Measurements from ENCODE around the gene SGMS2. TPM values are rescaled to one million over a fixed set of nuclear protein-coding genes. Genes with fewer than 3 reads are reported as not detected.
A peak's percentile ranks its signal among the peaks of the same experiment; 100 is the strongest.

SGMS2 gene
- total RNA-seq, 1 donor from 2014 or later: 223 TPM

DNA sequence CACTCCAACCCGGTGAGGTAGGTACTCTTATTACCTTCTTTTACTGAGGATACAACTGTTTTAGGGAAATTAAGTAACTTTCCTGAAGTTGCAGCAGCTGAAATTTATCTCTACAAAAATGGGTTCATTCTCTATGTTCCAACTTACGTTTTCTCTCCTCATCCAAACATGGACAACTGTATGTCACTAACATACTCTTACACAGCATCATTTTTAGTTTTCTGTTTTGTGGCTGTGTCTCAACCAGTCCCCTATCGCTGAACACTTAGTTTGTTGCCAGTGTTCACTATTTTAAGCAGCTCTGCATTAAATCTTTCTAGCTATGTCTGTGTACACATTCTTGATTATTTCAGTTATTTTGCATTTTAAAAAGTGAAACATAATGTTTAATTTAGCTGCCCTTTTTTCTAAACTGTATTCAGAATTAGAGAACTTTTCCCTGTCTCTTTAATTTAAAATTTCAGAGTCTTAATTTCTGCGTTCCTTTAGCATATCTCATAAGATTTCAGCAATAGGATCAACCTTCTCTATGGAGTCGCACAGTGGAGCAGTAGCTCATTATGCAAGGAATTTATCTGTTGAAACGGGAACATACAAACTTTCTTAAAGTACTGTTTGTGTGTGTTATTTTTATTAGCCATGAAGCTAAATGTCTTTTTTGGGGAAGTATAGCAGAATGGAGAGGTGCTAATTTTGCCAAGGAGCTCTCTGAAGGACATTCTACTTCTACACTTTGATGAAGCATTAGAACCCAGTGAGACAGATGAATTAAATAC lies 3.8 kb downstream of the SGMS2 start:
- DNase-seq (ENCODE audit: low read depth): no peak

DNA sequence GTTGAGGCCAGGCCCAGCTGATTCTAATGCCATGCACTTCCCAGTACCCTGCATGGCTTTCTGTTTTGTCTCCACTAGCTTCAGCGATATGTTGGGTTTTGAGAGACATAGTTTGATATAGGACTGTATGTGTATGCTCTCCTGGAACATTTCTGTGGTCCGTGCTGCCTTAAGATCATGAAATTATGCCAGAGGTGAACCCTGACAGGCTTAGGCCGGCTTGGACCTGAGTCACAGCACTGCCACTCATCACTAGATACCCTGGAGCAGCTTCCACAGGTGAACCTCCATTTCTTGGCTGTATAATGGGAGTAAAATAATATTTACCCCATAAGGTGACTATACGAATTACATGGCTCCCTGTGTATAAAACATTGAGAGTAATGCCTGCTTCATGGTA lies 6.4 kb downstream of the SGMS2 start:
- DNase-seq (ENCODE audit: low read depth): peak; percentile 43

DNA sequence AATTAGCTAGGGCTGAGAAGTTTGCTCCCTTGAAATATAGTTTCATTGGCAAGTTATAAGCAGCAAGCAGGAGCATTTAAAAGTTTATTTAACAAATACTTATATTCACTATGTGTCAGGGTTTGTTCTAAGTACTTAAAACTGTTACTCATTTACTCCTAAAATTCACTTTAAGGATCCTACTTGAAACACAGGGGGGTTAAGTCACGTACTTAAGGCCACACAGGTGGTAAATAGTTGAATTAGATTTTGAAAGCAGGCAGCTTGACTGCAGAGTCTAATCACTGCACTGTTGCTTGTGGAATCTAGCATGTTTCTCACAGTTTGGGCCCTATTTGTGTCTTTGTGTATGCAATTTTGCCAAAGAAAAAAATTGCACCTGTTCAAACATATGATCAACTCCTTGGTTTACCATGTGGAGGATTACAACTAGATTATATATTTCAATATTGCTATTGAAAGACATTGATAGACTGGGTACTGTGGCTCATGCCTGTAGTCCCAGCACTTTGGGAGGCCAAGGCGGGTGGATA lies 7.6 kb downstream of the SGMS2 start:
- DNase-seq (ENCODE audit: low read depth): peak; percentile 70

DNA sequence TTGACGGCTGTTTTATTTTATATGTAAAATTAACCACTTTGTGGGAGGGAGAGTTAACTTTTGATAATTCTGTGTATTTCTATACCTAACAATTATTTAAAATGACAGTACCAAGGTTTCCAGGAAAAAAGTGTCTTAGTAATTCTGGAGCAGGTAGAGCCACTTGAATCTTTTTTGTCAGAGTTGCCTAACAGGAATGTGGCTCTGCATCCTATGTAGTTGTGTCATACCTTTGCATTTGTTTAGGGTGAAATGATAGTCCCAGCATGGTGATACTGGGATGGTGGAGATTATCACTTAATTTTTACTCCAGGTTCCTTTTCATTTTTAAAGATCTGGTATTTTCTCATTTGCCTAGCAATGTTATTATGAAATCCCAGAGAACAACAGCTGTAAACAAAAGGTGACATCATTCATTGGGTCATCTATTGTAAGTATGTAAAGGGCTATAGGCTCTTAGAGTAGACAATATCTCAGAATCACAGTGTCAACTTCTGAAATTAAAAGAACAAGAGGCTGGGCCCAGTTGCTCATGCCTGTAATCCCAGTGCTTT lies 9.6 kb downstream of the SGMS2 start:
- no peak for DNase-seq (ENCODE audit: low read depth)

DNA sequence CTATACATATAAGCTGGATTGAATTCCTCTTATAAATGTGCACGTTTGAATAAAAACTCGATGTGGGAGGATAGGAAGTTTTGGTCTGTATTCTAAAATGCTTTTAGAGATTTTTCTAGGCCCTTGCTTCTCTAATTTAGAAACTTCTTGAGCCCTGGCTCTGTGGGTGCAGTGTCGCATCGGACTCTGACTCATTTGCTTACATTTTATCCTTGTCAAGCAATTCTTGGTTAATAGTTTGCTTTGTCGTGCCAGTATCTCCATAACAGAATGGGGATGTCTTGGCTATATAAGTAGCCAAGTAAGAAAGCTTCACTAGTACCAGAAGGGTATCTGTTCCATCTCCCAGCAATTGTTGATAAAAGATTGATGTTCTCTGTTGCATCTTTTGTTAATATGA lies 10.7 kb downstream of the SGMS2 start:
- peak; percentile 77 for DNase-seq (ENCODE audit: low read depth)

DNA sequence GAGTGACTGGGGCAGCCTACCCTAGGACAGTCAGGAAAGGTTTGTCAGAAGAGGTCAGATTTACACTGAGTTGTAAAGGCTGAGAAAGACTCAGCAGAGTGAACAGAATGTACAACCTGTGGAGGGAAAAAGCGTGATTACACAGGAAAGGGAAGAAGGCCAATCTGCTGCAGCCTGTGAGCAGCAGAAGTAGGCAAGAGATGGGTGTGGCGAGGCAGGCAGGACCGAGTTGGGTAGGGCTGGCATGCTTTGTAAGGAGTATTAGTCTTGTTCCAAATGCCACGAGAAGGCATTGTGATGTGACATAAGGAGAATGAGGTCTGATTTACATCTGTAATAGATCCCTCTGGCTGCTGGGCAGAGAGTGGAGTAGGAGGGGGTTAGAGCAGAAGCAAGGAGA lies 12.6 kb downstream of the SGMS2 start:
- no peak for DNase-seq (ENCODE audit: low read depth)

DNA sequence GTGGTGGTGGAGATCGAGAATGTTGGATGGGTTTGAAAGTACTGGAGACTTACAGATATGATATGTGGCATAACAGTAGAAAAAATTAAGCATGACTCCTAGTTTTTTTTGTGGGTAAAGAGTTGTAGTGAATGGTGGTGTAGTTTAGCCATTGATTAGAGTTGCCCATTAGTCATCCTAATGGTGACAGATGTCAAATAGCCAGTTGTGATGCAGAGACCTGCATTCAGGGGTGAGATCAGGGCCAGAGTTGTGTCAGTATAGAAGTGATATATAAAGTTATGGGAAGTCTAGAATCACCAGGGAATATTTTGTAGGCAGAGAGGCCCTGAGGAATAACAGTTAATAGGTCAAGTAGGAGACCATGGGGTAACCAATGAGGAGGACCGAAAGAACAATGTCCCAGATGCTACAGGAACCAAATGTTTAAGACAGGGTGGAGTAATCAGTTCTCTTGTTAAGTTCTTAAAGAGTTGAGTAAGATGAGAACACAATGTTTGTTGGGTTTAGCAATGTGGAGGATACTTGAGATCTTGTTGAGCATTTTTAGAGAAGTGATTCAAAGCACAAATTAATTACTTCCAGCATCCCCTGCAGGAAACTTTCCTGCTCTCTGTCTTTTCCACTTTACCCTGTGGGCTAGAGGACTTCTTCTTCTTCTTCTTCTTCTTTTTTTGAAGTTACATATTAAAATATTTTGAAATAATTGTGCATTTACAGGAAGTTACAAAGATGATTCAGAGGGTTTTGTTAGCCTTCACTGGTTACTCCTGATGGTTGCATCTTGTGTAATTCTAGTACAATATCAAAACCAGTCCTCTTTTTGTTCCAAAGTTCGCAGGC lies 13.3 kb downstream of the SGMS2 start:
- DNase-seq (ENCODE audit: low read depth): peak; percentile 48

DNA sequence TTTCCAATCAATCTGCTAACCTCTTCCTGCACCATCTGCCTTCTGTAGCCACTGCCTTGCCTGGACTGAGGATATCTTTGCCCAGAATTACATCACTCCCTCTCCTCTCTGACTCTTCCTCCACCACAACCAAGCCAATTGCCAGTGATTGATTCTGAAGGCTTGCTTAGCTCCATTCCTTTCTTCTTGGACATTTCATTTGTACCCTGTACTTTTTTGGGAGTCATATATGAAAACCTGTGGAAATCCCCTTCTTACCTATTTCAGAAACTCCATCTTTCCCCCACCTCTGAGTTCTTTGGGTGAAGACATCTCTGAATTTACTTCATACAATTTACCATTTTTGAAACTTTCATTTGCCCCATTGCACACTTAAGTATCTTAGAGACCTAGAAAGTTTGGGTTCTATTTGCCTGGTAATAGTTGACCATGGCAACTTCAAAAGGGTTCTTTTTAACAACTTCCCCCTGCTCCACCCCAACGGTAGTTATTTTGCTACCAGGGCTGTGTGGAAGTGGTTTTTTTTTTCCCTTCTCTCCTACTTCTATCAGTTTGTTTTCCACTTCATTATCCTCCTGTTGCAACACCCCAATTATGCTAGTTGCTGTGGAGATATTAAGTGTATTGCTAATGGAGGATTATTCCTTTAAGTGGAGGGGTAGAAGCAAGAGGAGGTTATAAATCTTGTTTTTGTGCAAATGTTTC lies 14.3 kb downstream of the SGMS2 start:
- peak; percentile 49 for DNase-seq (ENCODE audit: low read depth)

DNA sequence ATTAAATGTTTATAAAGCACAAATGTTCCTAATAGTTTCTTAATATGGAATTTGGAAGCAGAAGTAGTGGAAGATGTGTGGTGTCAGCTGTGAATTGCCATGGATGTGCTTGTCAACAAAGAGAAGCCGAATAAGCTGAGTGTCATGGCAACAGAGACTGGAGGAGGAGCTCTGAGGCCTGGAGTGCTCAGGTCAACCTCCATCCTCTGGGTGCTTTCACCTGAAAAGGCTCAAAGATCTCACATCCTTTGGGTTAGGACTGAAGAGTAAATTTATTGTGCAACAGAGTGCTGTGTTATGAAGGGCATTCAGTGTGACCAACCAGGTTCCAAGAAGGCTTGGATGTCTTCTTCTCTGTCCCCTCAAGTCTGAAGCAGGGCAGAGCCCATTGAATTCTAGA lies 18.7 kb downstream of the SGMS2 start:
- DNase-seq (ENCODE audit: low read depth): no peak

DNA sequence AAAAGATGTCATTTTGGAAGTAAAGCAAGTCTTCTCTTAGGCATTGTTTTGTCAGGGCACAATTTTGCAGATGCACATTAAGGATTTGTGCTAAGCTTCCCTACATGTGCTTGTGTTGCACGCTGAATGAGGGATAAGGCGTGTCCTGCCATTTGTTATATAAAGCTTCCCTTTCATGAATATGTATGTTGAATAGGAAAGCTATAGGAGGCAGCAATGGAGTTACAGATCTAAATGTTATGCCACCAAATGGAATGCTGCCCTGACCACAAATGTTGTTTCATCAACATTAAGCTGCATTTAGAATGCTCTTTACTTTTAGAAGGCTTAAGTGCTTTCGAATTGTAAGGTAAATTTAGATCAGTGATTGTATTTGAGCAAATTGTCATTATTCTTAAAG lies 20.9 kb downstream of the SGMS2 start:
- DNase-seq (ENCODE audit: low read depth): no peak

DNA sequence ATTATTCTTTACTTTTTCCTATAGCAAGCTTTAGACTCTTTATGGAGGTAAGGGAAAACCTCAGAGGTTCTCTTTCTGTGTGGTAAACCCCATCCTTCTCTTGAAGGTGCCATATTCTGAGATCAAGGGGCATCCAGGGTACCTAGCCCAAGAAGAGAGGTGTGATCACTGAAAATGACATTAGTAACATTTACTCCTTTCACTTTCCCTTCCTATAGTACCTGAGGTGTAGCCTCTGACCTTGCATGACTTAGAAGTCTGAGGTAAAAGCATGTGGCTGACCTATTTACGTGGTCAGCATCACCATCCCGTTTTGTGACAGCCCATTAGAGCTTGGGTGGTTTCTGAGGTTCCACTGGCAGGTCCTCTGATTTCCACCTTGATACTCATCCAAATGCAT lies 25.7 kb downstream of the SGMS2 start:
- DNase-seq (ENCODE audit: low read depth): no peak

DNA sequence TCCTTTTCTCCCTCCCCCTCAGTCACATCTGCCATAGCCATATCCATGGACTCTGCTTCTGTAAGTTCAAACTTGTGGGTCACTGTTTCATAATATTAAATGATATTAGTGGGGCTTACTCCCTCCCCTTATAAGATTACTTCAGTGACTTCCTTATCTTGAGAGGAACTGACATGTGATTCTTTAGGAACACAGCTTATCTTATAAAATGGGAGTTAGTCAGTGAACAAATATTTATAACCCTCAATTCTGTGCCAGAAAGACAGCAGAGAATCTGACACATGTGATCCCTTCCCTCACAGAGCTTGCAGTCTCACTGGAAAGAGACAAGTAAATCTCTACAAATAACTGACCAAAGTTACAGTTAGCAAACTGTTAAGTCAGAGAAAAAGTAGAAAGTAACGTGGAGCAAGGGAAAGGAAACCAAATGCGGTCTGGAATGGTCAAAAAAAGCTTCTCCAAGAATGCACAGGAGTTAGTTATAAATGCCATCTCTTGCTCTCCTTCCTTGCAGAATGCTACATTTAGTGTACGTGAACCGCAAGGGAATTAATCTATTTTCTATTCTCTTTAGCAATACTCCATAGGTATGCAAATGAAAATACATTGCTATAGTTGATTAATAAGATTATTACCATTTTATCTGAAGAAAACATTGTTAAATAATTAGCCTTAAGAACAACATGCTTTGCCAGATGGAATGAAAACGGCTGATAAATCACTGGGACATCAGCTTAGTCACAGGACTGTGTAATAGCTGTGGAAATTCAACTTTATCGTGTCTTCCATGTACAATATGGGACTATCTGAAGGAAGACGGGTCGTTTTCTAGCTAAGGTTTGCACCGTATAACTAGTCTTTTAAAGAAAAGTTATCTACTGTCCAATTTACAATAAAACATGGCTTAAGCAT lies 29.0 kb downstream of the SGMS2 start:
- DNase-seq (ENCODE audit: low read depth): peak; percentile 61

DNA sequence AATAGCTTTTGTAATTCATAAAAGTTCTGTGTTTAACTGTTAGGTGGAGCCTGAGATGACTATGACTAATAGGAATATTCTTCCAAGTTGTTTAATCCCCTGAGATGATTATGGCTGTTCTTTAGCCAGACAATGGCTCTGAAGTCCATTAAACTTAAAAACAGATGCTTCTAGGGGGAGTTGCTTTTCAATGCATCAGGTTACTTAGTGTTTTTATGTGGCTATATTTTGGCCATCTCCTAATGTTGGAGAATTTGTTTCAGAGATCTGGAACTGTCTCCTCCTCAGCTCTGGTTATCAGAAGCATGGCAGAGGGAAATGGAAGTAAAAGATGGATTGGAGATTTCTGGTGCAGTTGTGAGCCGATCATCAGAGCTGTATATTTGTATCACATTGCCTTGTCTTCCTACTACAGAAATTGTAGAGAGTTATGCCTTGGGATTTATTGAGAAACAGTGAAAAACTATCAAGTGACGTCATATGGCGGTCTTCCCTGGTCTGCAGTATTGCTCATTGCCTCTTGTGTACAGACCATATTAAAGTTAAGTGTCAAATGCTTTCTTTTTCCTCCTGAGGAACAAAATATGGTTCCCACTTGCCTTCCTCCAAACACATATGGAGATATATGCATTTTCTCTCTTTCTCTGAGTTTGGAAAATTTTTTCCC lies 29.8 kb downstream of the SGMS2 start:
- DNase-seq (ENCODE audit: low read depth): no peak

DNA sequence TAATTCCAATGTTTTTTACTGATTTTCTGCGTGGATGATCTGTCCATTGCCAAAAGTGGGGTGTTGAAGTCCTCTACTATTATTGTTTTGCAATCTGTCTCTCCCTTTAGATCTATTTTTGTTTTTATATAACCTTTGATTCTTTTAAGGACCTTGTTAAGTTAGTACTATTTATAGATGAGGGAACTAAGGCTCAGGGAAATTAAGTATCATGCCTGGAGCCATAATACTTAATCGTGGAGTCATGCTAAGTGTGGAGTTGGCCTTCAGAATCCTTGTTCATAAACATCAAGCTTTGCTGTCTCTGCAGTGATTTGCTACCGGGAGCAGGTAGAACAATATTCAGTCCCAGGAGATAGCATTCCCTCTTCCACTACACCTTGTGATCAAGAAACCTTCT lies 31.0 kb downstream of the SGMS2 start:
- peak; percentile 78 for DNase-seq (ENCODE audit: low read depth)

DNA sequence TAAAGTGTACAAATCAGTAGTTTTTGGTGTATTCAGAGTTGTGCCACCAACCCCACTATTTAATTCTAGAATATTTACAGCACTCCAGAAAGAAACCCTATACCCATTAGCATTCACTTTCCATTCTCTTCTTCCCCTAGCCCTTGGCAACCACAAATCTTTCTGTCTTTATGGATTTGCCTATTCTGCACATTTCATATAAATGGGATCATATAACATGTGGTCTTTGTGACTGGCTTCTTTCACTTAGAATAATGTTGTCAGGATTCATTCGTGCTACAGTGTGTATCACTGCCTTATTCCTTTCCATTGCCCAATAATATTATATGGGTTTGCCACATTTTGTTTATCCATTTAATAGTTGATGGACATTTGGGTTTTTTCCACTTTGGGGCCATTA lies 32.2 kb downstream of the SGMS2 start:
- no peak for DNase-seq (ENCODE audit: low read depth)

DNA sequence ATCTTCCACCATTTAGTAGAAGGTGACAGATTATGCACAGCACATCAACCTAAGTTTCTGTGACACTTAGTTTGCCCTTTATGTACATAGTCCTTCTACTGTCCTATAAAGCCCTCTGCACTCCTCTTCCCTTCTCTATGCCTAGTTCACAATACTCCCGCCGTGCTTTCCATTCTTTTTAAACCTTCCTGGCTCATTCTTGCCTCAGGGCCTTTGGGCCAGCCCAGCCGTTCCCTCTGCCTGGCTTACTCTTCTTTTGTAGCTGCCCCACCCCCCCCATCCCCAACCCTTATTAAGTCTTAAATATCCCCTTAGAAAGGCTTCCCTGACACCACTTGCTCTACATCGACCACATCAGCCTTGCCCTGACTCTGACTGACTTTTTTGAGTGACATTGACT lies 33.0 kb downstream of the SGMS2 start:
- no peak for DNase-seq (ENCODE audit: low read depth)

DNA sequence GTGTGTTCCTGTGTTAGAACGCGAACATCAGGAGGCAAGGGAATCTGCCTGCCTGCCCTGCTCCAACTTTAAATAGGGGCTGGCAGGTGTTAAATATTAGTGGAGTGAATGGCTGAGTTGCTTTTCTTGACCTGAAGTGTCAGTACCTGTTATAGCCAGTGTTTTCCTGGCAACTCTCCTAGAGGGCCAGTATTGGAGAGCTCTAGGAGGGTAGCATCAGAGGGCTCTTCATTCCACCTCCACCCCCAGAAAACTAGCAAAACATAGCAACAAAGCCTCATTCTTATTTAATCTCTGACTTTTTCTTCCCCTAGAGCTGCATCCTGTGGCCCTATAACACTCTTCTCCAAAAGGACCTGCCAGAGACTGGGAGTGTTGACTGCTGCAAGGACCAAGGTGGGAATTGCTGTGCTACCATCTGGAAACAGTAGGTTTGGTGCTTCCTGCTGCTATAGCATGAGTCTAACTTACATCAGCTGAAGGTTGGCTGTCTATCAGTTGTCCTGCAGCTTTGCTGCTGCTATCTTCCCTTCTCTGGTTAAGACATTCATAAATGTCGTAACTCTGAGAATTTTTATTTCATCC lies 33.5 kb downstream of the SGMS2 start:
- DNase-seq (ENCODE audit: low read depth): no peak

DNA sequence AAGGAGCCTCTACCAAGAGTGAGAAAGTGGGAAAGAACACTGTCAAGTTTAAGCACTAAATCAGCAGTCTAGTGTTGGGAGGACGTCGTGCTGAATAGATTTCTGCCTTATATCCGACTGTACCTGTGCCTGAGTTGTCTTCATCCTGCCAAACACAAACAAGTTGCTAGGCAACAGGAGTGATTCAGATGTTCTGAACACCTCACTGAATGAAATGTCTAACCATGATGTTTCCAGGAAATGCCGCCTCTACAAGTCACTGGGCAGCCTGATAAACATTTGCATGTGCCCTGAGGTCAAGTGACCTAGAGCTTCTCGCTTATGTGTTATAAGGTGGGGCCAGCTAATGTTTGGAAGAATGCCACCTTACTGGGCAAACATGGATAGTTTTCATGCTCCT lies 37.9 kb downstream of the SGMS2 start:
- peak; percentile 100 for DNase-seq (ENCODE audit: low read depth)

DNA sequence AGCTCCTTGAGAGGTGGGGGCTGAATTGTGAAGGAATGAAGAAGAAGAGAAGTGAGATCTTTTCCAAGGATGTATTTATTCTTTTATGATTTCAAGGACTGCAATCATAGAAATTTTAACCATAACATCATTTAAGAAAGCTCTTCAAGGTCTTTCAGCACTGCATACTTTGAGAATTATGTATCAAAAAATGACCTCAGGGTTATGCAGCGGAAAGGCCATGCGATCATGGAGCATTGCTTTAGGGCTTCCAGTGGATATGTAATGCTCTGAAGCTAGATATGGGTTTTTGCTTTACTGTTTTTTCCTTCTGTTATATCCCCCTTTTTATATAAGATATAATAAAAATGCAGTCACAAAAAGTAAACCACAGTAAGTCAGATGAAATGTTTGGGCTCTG lies 38.7 kb downstream of the SGMS2 start:
- DNase-seq (ENCODE audit: low read depth): no peak

DNA sequence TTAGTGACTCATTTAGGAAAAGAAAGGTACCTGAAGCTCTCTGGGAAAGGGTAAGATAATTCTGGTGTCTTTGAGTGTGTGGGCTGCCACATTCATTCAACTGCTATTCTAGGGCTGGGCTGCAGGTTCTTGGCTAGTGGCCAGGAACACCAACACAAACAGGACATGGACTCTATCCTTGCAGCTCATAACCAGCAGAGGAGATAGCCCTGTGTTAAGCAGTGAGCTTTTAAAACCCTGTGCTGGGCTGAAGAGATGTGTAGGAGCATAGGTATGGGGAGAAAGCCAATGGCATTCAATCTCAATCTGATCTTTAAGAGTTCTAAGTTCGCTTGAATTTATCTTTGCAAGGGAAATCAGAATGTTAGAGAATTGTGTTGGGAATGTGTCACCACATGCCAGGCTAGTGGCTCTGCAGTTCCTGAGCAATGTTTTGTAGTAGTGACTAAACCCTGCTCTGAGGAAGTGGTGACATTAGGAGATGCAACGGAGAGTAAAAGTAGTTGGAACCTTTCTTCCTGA lies 39.2 kb downstream of the SGMS2 start:
- DNase-seq (ENCODE audit: low read depth): peak; percentile 77

Measured in renal cortical epithelial cell (primary cell).